Measurements from ENCODE around the gene TIPRL. TPM values are rescaled to one million over a fixed set of nuclear protein-coding genes. Genes with fewer than 3 reads are reported as not detected.
"Not testable (repeated sequence)": the region's sequence is repeated elsewhere in the genome, so short reads cannot be mapped to it uniquely, and the experiment has no call there.

Gene TIPRL
- total RNA-seq, 1 donor from 2014 or later: 23.7 TPM

- TF ChIP-seq CTCF (IDR thresholded peaks at IDR 0.05): no peak
- intact Hi-C loops (cut with DNase I): no loop called here
- Histone ChIP-seq H3K27me3 (ENCODE audit: low read depth) (no peaks in the 10 kb centered on the region), H3K27ac (no peak overlapping the region), H3K36me3 (no peaks in the 10 kb centered on the region), H3K9me3 (no peaks in the 10 kb centered on the region), H3K4me3 (no peak overlapping the region), H3K4me1 (no peaks in the 10 kb centered on the region)
- DNase-seq (no peak), ATAC-seq (no peak)
Measured at GRCh38 chr1:168170564-168171508, 7.9 kb upstream of the TIPRL start.

- ATAC-seq (no peak), DNase-seq (no peak)
- intact Hi-C loops (cut with DNase I): no loop called here
- Histone ChIP-seq H3K4me3 (no peak overlapping the region), H3K27me3 (ENCODE audit: low read depth) (no peaks in the 10 kb centered on the region), H3K27ac (no peak overlapping the region), H3K36me3 (no peaks in the 10 kb centered on the region), H3K9me3 (no peaks in the 10 kb centered on the region), H3K4me1 (no peaks in the 10 kb centered on the region)
- no peak for TF ChIP-seq CTCF (IDR thresholded peaks at IDR 0.05)
Measured at GRCh38 chr1:168172250-168172915, 6.4 kb upstream of the TIPRL start.

GRCh38 chr1:168178227-168178637, 530 bp upstream of the TIPRL start:
- H3K4me3 ChIP-seq: peak overlapping the region; percentile 92
- no peaks in the 10 kb centered on the region for H3K27me3 ChIP-seq (ENCODE audit: low read depth)
- no peak for DNase-seq
- TF ChIP-seq CTCF (IDR thresholded peaks at IDR 0.05): no peak
- intact Hi-C loops (cut with DNase I): no loop called here
- H3K9me3 ChIP-seq: no peaks in the 10 kb centered on the region
- no peaks in the 10 kb centered on the region for H3K36me3 ChIP-seq
- peaks cover 20% of the 10 kb centered on the region for H3K4me1 ChIP-seq
- H3K27ac ChIP-seq: peak overlapping the region; percentile 92
- no peak for ATAC-seq

GRCh38 chr1:168179438-168180147, 831 bp downstream of the TIPRL start:
- no peaks in the 10 kb centered on the region for H3K9me3 ChIP-seq
- no peaks in the 10 kb centered on the region for H3K27me3 ChIP-seq (ENCODE audit: low read depth)
- H3K4me1 ChIP-seq: peaks cover 20% of the 10 kb centered on the region
- H3K27ac ChIP-seq: peak overlapping the region; percentile 92
- intact Hi-C loops (cut with DNase I): no loop called here
- no peak for TF ChIP-seq CTCF (IDR thresholded peaks at IDR 0.05)
- DNase-seq: no peak
- H3K36me3 ChIP-seq: peaks cover 3% of the 10 kb centered on the region
- no peak for ATAC-seq
- H3K4me3 ChIP-seq: peak overlapping the region; percentile 92

- no peak for ATAC-seq
- H3K27me3 ChIP-seq (ENCODE audit: low read depth): no peaks in the 10 kb centered on the region
- H3K4me3 ChIP-seq: peak overlapping the region; percentile 92
- intact Hi-C loops (cut with DNase I): no loop called here
- TF ChIP-seq CTCF (IDR thresholded peaks at IDR 0.05): no peak
- H3K9me3 ChIP-seq: no peaks in the 10 kb centered on the region
- H3K4me1 ChIP-seq: peaks cover 20% of the 10 kb centered on the region
- no peak overlapping the region for H3K27ac ChIP-seq
- peaks cover 3% of the 10 kb centered on the region for H3K36me3 ChIP-seq
- DNase-seq: no peak
Measured at GRCh38 chr1:168180148-168180524, 1.4 kb downstream of the TIPRL start.

- Histone ChIP-seq H3K4me1 (peaks cover 20% of the 10 kb centered on the region), H3K36me3 (peaks cover 14% of the 10 kb centered on the region)
- H3K27me3 ChIP-seq (ENCODE audit: low read depth); H3K9me3 ChIP-seq; ATAC-seq; H3K4me3 ChIP-seq; H3K27ac ChIP-seq; intact Hi-C loops (cut with DNase I); DNase-seq: not testable (repeated sequence)
Measured at GRCh38 chr1:168181063-168181720, 2.4 kb downstream of the TIPRL start.
